H1 (cell line): ENCODE results near the gene YIPF6. TPM values are rescaled to one million over a fixed set of nuclear protein-coding genes. Genes with fewer than 3 reads are reported as not detected.

ENCODE experiments used
- CTCF ChIA-PET: fragments of 300-600 bp; sonication (Branson Sonifier 250); formaldehyde crosslinking; loops from one replicate; lab custom pipeline; 2021; ENCODE audit not compliant: partially characterized antibody; lab: Charles Lee
- POLR2A ChIA-PET: fragments of 300-600 bp; sonication (Branson Sonifier 250); formaldehyde crosslinking; loops from one replicate; lab custom pipeline; 2021; ENCODE audit warnings: inconsistent platforms; ENCODE audit not compliant: partially characterized antibody; lab: Charles Lee
- DNase-seq, 2 experiments: peaks; one replicate each; pipeline versions ENCODE4 v3.0.0 to v3.0.0-alpha.2; 2010 to 2022; ENCODE audit warnings: low spot score in 2 of 2, low read depth in 1 of 2, mixed read lengths in 1 of 2
- FAIRE-seq: peaks from 2 replicates; lab custom pipeline; 2011; peaks lifted over from hg19 to GRCh38; lab: Jason Lieb, UNC
- H2AFZ ChIP-seq: 2 replicates; pipeline ENCODE4 v1.8.1; 2012; ENCODE audit warnings: low read length, inconsistent platforms
- H2AK5ac ChIP-seq: 2 replicates; pipeline ENCODE4 v1.6.1; 2013; ENCODE audit warnings: low read depth, low read length
- H2BK120ac ChIP-seq: replicated peaks from 2 replicates; pipeline ENCODE3; 2013; ENCODE audit warnings: low read depth, low read length, inconsistent platforms
- H2BK12ac ChIP-seq: 2 replicates; pipeline ENCODE4 v1.6.1; 2013; ENCODE audit warnings: low read depth, low read length
- H2BK15ac ChIP-seq: 2 replicates; pipeline ENCODE4 v1.6.1; 2013; ENCODE audit warnings: low read length
- H2BK20ac ChIP-seq: 2 replicates; pipeline ENCODE4 v1.6.1; 2013; ENCODE audit warnings: low read length
- H2BK5ac ChIP-seq: 2 replicates; pipeline ENCODE4 v1.6.1; 2013; ENCODE audit warnings: low read depth, low read length
- H3K14ac ChIP-seq: 2 replicates; pipeline ENCODE4 v1.6.1; 2013; ENCODE audit warnings: inconsistent platforms; ENCODE audit not compliant: insufficient read length
- H3K18ac ChIP-seq: 2 replicates; pipeline ENCODE4 v1.6.1; 2013; ENCODE audit warnings: low read length; ENCODE audit errors: extremely low read depth
- H3K23ac ChIP-seq: 2 replicates; pipeline ENCODE4 v1.6.1; 2013; ENCODE audit warnings: inconsistent platforms; ENCODE audit not compliant: insufficient read length
- H3K23me2 ChIP-seq: 2 replicates; pipeline ENCODE4 v1.6.1; 2013; ENCODE audit warnings: low read depth, low read length
- H3K27ac ChIP-seq: 2 replicates; pipeline ENCODE4 v1.6.1; 2011; ENCODE audit warnings: low read depth, low read length, inconsistent platforms
- H3K27me3 ChIP-seq, 4 experiments: replicated peaks in 1 of 4; 1 replicate in 1 of 4; 2 replicates in 3 of 4; pipeline versions ENCODE4 v1.6.1 to v1.8.1; 2011 to 2013; ENCODE audit warnings: low read length in 3 of 4, mild to moderate bottlenecking in 3 of 4, inconsistent platforms in 2 of 4, mixed read lengths in 2 of 4, moderate library complexity in 1 of 4; ENCODE audit not compliant: control insufficient read depth in 3 of 4, insufficient read depth in 3 of 4; ENCODE audit errors: extremely low read depth in 1 of 4
- H3K36me3 ChIP-seq, 4 experiments: 2 replicates each; pipeline versions ENCODE4 v1.6.1 to v1.8.1; 2011 to 2013; ENCODE audit warnings: mild to moderate bottlenecking in 4 of 4, low read length in 3 of 4, moderate library complexity in 2 of 4, control low read depth in 1 of 4, inconsistent platforms in 1 of 4; ENCODE audit not compliant: insufficient read depth in 4 of 4, control insufficient read depth in 2 of 4
- H3K4ac ChIP-seq: replicated peaks from 2 replicates; pipeline ENCODE3; 2013; ENCODE audit warnings: low read length, low read depth, mixed read lengths, inconsistent platforms; ENCODE audit not compliant: insufficient read length
- H3K4me1 ChIP-seq, 4 experiments: replicated peaks in 1 of 4; 1 replicate in 1 of 4; 2 replicates in 3 of 4; pipeline versions ENCODE4 v1.6.1 to v1.8.1; 2011 to 2013; ENCODE audit warnings: low read length in 3 of 4, inconsistent platforms in 2 of 4, mixed read lengths in 1 of 4; ENCODE audit not compliant: insufficient read depth in 4 of 4, control insufficient read depth in 3 of 4
- H3K4me2 ChIP-seq, 2 experiments: 2 replicates each; pipeline versions ENCODE4 v1.6.1 to v1.8.1; 2011 to 2013; ENCODE audit warnings: low read depth in 2 of 2, low read length in 2 of 2, control low read depth in 1 of 2, inconsistent platforms in 1 of 2, mild to moderate bottlenecking in 1 of 2; ENCODE audit not compliant: insufficient read depth in 1 of 2
- H3K4me3 ChIP-seq, 4 experiments: fragments of 200-600, 300-600 bp in 1 of 4; sonication (generic), shearing (Covaris generic), sonication (Bioruptor Twin) in 1 of 4; 2 replicates each; pipeline versions ENCODE4 v1.5.1 to v1.8.1; 2011 to 2016; ENCODE audit warnings: low read length in 4 of 4, low read depth in 3 of 4, control low read depth in 2 of 4, inconsistent platforms in 2 of 4, mild to moderate bottlenecking in 2 of 4, mixed read lengths in 1 of 4, moderate library complexity in 1 of 4; ENCODE audit not compliant: insufficient read depth in 2 of 4; ENCODE audit errors: extremely low read depth in 1 of 4
- H3K56ac ChIP-seq: replicated peaks from 2 replicates; pipeline ENCODE3; 2013; ENCODE audit warnings: low read depth, mild to moderate bottlenecking, mixed read lengths, low read length, inconsistent platforms; ENCODE audit not compliant: insufficient read length
- H3K79me1 ChIP-seq: 2 replicates; pipeline ENCODE4 v1.6.1; 2013; ENCODE audit warnings: low read depth, low read length, control low read depth
- H3K79me2 ChIP-seq, 2 experiments: 2 replicates each; pipeline versions ENCODE4 v1.6.1 to v1.8.1; 2012 to 2013; ENCODE audit warnings: low read length in 2 of 2, mild to moderate bottlenecking in 2 of 2, inconsistent platforms in 1 of 2; ENCODE audit not compliant: insufficient read depth in 2 of 2, control insufficient read depth in 1 of 2
- H3K9ac ChIP-seq, 4 experiments: replicated peaks in 1 of 4; 1 replicate in 1 of 4; 2 replicates in 3 of 4; pipeline versions ENCODE4 v1.6.1 to v1.8.1; 2011 to 2013; ENCODE audit warnings: low read depth in 3 of 4, low read length in 3 of 4, control low read depth in 2 of 4, mild to moderate bottlenecking in 2 of 4, moderate library complexity in 2 of 4, inconsistent platforms in 1 of 4; ENCODE audit errors: extremely low read depth in 1 of 4
- H3K9me3 ChIP-seq, 2 experiments: 2 replicates each; pipeline versions ENCODE4 v1.6.1 to v1.8.1; 2012 to 2013; ENCODE audit warnings: mild to moderate bottlenecking in 2 of 2, moderate library complexity in 2 of 2, control low read depth in 1 of 2, inconsistent platforms in 1 of 2, low read depth in 1 of 2, low read length in 1 of 2, mixed read lengths in 1 of 2; ENCODE audit not compliant: insufficient read depth in 2 of 2
- H4K20me1 ChIP-seq, 2 experiments: replicated peaks in 1 of 2; 2 replicates each; pipeline versions ENCODE3 to v1.8.1; 2011 to 2013; ENCODE audit warnings: inconsistent platforms in 2 of 2, low read length in 2 of 2, mild to moderate bottlenecking in 1 of 2; ENCODE audit not compliant: insufficient read depth in 2 of 2, control insufficient read depth in 1 of 2
- H4K5ac ChIP-seq: 2 replicates; pipeline ENCODE4 v1.6.1; 2013; ENCODE audit warnings: low read length, low read depth, mixed read lengths, inconsistent platforms; ENCODE audit not compliant: insufficient read length
- H4K8ac ChIP-seq: 2 replicates; pipeline ENCODE4 v1.8.0; 2013; ENCODE audit warnings: mild to moderate bottlenecking, moderate library complexity, low read length, inconsistent platforms; ENCODE audit not compliant: insufficient read depth; ENCODE audit errors: extremely low read depth
- H4K91ac ChIP-seq: replicated peaks from 2 replicates; pipeline ENCODE3; 2013; ENCODE audit warnings: low read length, mixed read lengths, inconsistent platforms; ENCODE audit not compliant: insufficient read length
- CTBP2 ChIP-seq: IDR thresholded peaks from 2 replicates; pipeline ENCODE4 v1.7.0; 2011; ENCODE audit warnings: borderline replicate concordance, mild to moderate bottlenecking, moderate library complexity, mixed read lengths, low read length; ENCODE audit not compliant: insufficient read depth, insufficient read length
- RXRA ChIP-seq: IDR thresholded peaks from 2 replicates; pipeline ENCODE4 v1.6.1; 2011; ENCODE audit warnings: low read depth, mild to moderate bottlenecking, low read length, moderate library complexity; ENCODE audit not compliant: insufficient read depth
- TBP ChIP-seq: IDR thresholded peaks from 2 replicates; pipeline ENCODE4 v1.6.1; 2011; ENCODE audit warnings: low read depth, low read length, improper control_type of control experiment
- WGBS, 2 experiments: shearing (Covaris generic) in 1 of 2; methylation state at CpG; one replicate each; pipeline versions ENCODE4 v1.1.6 to v1.1.7; 2013 to 2015; ENCODE audit warnings: low lambda C conversion rate in 2 of 2, mixed read lengths in 2 of 2, inconsistent platforms in 1 of 2, low coverage in 1 of 2, missing lambda C conversion rate in 1 of 2; ENCODE audit not compliant: insufficient replicate concordance in 2 of 2, insufficient coverage in 1 of 2, insufficient read length in 1 of 2; ENCODE audit errors: extremely low coverage in 1 of 2, missing lambda C conversion rate in 1 of 2; 5-methylcytosine and 5-hydroxymethylcytosine counted together
- polyA plus RNA-seq, 7 experiments: library from polyadenylated mRNA; depleted of rRNA in 3 of 7; stranded (reverse) in 5 of 7; unstranded in 2 of 7; fragments of >200 nt in 5 of 7; fragments of 200-250 nt in 2 of 7; gene quantifications; 1 replicate in 5 of 7; 2 replicates in 1 of 7; 4 replicates in 1 of 7; pipeline versions ENCODE4 v1.2.1 to v1.2.3, GENCODE V29; 2011 to 2013; ENCODE audit warnings: missing spikeins in 2 of 7, mixed read lengths in 2 of 7
- total RNA-seq: library from RNA; stranded (reverse); fragmentation: NEBNext Ultra II Directional; extraction: Animal tissue kit (Norgen Biotek cat#: 25700); gene quantifications from 2 replicates; pipeline ENCODE4 v1.2.1, GENCODE V29; 2021
- TF ChIP-seq, protein P1 (sequence below): IDR thresholded peaks from 2 replicates; pipeline ENCODE4 v1.6.1; 2012; ENCODE audit warnings: inconsistent platforms

YIPF6 gene
- total and polyA plus RNA-seq, 2 of the 8 experiments (the other 6 are each of a cell fraction or from before 2014, with no cell fraction given): 16.9 to 34.1 TPM

GRCh38 chrX:68508799-68509198 is 9.9 kb downstream of the YIPF6 start:
- H4K20me1 ChIP-seq: peaks cover 0 to 4% of the 10 kb centered on the region in 2 experiments
- H3K23me2 ChIP-seq: no peaks in the 10 kb centered on the region
- H3K14ac ChIP-seq: no peak overlapping the region
- no peak overlapping the region for H2BK5ac ChIP-seq
- WGBS, 2 experiments: 100% methylated on average over 2 of the region's 2 CpGs; no CpG with 5 or more reads in 1 of the 2 experiments
- no peak overlapping the region for H4K91ac ChIP-seq
- H3K9me3 ChIP-seq: no peaks in the 10 kb centered on the region
- no peaks in the 10 kb centered on the region for H3K4me1 ChIP-seq
- no peak overlapping the region for H2BK15ac ChIP-seq
- ChIA-PET CTCF (interaction anchor here (1.0 to 2.8 kb wide), 2 partner anchors 10 to 202 kb away, joined by 4 to 13 read pairs; no protein-coding TSS in a partner anchor), POLR2A (interaction anchor here (0.6 to 1.9 kb wide), 3 partner anchors 10 to 1743 kb away, joined by 3 to 18 read pairs (median 3); partner anchors contain the start of gene YIPF6)
- H2BK20ac ChIP-seq: no peak overlapping the region
- H2BK120ac ChIP-seq: no peak overlapping the region
- FAIRE-seq: no peak
- no peaks in the 10 kb centered on the region for H3K79me1 ChIP-seq
- H3K27me3 ChIP-seq: no peaks in the 10 kb centered on the region
- no peak overlapping the region for H4K8ac ChIP-seq
- no peak overlapping the region for H3K4me3 ChIP-seq
- H3K4ac ChIP-seq: no peak overlapping the region
- H2BK12ac ChIP-seq: no peak overlapping the region; the same call in 1 of the 2 replicates
- no peak overlapping the region for H3K4me2 ChIP-seq
- peak overlapping the region; percentile 63; the same call in 1 of the 2 replicates for H3K27ac ChIP-seq
- H3K9ac ChIP-seq: no peak overlapping the region
- H2AFZ ChIP-seq: no peak overlapping the region
- H3K56ac ChIP-seq: no peak overlapping the region
- TF ChIP-seq RXRA (no peak), CTBP2 (no peak), TBP (no peak)
- TF ChIP-seq, protein P1, sequence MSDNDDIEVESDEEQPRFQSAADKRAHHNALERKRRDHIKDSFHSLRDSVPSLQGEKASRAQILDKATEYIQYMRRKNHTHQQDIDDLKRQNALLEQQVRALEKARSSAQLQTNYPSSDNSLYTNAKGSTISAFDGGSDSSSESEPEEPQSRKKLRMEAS: no peak
- no peak overlapping the region for H2AK5ac ChIP-seq
- peaks cover 0 to 17% of the 10 kb centered on the region in 2 experiments; a peak in 2 of 4 replicates for H3K79me2 ChIP-seq
- H3K18ac ChIP-seq: no peak overlapping the region
- H3K36me3 ChIP-seq: peaks cover 0 to 10% (median 5%) of the 10 kb centered on the region in 4 experiments; a peak in 2 of 8 replicates
- H4K5ac ChIP-seq: no peak overlapping the region
- no peak overlapping the region for H3K23ac ChIP-seq
- DNase-seq: no peak
